NCI-H345 treated with DMSO at 0.1 percent for 48 hours (cell line): ENCODE data around the gene KRT71.

Experiments used
- DNase-seq: peaks from one replicate; lab custom pipeline; 2025; ENCODE audit not compliant: unreplicated experiment; lab: John Stamatoyannopoulos, UW

KRT71 gene

GRCh38 chr12:52499806-52500560, 53.0 kb downstream of the KRT71 start:
- DNase-seq, result no peak

DNA sequence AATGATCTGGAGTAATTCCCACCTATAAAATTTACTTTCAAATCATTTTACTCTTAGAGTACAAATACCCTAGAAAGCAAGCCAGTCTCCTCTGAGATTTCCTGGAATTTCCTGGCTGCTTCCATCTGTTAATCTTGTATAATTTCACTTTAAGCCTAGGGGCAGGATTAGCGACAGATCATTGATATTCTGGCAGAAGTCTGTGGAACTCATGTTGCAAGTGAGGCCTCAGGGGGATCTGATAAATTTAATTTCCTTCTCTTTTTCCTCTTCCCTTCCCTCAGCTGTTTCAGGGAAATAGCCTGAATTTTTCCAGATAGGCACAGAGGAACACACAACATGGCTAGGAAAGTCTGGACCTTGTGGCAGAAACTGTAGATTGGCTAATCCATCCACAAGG, 54.0 kb downstream of the KRT71 start:
- DNase-seq, result no peak

- DNase-seq, result no peak
Measured at GRCh38 chr12:52497975-52498374, 55.0 kb downstream of the KRT71 start.

- peak; percentile 39 for DNase-seq
Measured at GRCh38 chr12:52496590-52497071, 56.3 kb downstream of the KRT71 start.

DNA sequence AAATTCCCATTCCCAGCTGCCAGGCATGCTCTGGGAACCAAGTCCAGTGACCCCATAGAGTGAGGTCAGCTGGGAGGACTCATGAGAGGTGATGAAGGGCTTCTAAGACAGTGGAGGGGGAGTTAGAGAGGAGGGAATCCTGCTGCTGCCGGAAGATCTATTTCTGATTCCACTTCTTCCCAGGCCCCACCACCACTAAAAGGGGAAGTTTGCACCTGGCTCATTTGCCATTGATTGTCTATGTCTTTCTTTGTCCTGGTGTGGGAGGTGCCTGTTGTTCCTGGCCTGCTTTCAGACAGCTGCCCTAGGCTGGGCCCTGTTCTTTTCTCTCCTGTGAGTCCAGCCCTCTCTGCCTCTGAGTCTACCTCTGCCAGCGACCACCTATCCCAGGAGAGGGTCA, 56.9 kb downstream of the KRT71 start:
- peak; percentile 69 for DNase-seq

- DNase-seq, result peak; percentile 77
Measured at GRCh38 chr12:52495389-52495788, 57.6 kb downstream of the KRT71 start.

DNA sequence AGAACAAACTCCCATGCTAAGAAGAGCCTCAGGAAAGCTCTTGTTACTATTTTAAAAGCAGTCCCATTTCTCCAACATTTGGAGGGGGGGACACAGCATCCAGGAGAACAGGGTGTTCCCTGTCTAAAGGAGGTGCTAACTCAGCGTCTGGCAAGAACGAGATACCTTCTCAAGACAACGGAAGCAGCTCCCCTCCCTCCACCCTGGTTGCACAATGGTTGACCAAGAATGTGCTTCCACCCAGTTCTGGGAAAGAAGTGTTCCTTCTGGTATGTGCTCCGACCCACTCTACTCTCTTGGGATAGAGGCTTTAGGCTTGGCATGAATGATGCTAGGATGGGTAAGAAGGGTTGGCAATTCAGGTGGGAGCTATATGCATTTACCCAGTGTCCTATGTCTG, 58.4 kb downstream of the KRT71 start:
- no peak for DNase-seq

DNA sequence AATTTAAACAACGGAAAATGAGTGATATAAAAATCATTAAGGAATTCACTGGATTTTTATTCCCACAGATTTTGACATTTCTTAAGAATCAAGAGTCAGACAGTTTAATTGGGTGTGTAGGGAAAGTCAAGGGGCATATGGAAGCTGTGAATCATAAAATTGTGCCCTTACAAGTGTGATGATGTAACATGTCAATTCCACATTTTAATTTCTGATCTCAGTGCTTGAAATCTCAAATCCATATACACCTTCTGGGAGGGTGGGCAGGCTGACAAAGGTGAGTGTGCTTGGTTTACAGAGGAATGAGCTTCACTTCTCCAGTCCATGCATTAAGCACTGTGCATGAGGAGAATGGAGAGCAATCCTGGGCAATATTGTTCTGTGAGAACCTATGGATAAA, 58.8 kb downstream of the KRT71 start:
- DNase-seq, result no peak
